HG03108 (cell line): ENCODE measurements around the gene CBFB.
"Not testable (repeated sequence)": the region's sequence is repeated elsewhere in the genome, so short reads cannot be mapped to it uniquely, and the experiment has no call there.

Experiments
- ATAC-seq: cut with Tn5 transposase; IDR thresholded peaks from one replicate; pipeline ENCODE4 v1.9.1; 2021; ENCODE audit warnings: moderate library complexity; ENCODE audit not compliant: unreplicated experiment

The CBFB gene

DNA sequence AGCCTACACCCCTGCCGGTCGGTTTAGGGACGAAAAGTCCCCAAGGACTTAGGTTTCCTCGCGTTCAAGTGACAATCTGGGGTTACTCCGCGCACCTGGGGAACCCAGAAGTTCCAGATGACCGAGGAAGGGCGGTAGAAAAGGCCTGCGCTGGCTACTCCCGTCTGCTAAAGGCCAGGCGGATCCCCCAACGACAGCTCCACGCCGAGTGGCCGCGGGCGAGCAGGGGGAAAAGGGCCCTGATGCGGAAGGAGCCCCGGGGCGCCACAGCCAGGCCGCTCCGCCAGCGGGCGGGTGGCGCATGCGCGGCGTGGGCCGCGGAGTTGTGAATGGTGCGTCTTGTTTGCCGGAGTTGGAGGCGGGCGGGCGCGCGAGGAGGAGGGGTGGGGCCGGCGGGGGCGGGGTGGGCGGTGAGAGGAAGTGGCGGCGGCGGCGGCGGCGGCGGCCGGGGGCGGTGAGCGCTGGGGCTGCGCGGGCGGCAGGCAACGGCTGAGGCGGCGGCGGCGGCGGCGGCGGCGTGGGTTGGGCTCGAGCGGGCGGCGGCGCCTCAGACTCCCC is at the start of gene CBFB:
CBFB (plus strand) TSS at position 454 of the 558 bp plus-strand sequence. CDS start 259 bp downstream, outside the sequence.
- ATAC-seq = peak; percentile 63

DNA sequence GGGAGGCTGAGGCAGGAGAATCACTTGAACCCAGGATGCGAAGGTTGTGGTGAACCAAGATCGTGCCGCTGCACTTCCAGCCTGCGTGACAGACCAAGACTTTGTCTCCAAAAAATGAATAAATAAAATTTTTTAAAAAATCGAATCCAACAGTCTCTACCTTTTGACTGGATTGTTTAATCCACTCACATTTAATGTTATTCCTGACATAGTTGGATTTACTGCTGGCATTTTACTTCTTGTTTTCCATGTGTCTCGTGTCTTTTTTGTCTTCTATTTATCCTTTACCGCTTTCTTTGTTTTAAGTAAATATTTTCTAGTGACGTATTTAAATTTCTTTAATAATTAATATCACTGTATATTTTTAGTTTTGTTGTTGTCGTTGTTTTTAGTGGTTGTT is 45.9 kb upstream of the CBFB start:
- no peak for ATAC-seq

DNA sequence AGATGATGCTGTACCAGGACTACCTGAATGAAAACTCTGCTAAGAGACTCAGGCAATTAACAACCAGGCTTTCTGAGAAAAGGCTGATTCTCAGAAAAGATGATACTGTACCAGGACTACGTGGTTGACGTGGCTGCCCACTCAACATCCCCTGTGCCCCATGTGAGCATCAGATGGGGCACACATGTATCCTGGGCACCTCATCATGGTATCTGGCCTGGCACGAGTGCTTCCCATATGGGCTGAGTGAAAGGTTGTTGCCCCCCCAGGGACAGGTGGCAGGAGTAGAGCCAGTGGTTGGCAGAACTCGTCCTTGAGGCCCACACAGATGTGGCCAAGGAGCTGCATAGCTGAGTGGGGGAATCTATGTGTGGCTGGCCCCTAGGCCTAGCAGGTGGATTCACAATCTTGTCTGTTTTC is 44.0 kb upstream of the CBFB start:
- ATAC-seq = no peak

DNA sequence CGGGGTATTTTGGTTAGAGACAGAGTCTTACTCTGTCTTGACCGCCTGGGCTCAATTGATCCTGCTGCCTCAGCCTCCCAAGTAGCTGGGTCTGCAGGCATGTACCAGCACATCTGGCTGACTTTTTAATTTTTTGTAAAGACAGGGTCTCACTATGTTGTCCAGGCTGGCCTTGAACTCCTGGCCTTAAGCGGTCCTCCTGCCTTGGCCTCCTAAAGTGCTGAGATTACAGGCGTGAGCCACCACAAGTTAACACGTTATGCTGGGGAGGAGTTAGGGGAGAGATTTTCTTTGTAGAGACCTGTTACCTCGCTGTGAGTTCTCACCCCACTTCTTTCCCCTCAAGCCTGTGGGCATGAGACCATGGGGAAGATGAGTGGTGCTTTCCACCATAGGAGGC is 42.4 kb upstream of the CBFB start:
- no peak for ATAC-seq

DNA sequence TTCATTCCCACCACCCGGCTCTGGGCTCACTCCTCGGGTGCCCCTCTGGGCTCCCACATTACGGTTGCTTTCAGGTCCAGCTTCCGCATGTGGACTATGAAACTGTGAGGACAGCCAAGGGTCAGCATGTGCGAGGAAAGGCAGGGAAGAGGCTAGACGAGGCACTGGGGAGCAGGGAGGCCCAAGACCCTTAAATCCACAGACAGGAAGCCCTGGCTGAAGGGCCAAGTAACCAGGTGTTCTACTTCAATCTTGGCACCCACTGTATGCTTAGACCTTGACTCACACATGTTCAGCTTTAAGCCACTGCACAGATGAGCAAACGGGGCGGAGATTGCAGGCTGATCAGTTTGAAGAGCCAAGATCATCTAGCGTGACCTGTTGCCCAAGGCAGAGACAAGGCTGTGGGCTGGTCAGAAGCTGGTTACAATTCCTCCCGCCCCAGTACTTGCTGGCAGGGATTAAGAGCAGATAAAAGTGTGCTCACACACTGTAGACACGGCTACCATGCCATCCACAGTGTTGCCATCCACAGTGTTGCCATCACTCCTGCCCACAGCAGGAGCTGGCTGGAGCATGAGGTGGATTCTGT is 40.7 kb upstream of the CBFB start, which contains the start of gene CES4A:
CES4A (plus strand) TSS at position 393 of the 592 bp plus-strand sequence; CDS start at position 577, 184 bp downstream.
- no peak for ATAC-seq

DNA sequence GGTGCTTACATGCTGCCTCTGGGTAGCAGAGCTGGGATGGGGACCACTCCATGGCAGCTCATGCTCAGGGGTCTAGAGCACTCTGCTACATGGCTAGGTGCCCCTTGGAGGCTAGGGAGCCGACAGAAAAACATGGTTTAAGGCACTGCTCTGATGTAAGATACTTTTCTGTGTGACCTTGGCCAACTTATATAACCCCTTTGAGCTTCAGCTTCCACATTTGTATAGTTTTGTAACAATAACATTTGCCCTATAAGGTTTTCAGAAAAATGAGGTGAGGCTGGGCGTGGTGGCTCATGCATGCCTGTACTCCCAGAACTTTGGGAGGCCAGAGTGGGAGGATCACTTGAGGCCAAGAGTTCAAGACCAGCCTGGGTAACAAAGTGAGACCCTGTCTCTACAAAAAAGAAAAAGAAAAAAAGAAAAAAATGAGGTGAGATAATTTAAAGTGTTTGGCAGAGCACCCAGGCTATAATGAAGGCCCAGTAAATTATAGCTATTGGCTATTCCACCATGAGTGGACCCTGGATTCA is 37.3 kb upstream of the CBFB start:
- no peak for ATAC-seq

DNA sequence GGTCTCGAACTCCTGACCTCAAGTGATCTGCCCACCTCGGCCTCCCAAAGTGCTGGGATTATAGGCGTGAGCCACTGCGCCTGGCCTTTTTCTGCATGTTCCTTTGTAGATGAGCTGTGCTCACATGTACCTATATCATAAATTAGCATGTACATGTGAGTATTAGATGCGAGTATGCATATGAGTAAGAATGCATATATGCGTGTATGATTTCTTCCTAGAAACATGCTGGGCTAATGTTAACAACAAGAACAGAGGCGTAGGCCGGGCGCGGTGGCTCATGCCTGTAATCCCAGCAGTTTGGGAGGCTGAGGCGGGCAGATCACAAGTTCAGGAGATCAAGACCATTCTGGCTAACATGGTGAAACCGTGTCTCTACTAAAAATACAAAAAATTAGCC is 35.4 kb upstream of the CBFB start:
- ATAC-seq = not testable (repeated sequence)

DNA sequence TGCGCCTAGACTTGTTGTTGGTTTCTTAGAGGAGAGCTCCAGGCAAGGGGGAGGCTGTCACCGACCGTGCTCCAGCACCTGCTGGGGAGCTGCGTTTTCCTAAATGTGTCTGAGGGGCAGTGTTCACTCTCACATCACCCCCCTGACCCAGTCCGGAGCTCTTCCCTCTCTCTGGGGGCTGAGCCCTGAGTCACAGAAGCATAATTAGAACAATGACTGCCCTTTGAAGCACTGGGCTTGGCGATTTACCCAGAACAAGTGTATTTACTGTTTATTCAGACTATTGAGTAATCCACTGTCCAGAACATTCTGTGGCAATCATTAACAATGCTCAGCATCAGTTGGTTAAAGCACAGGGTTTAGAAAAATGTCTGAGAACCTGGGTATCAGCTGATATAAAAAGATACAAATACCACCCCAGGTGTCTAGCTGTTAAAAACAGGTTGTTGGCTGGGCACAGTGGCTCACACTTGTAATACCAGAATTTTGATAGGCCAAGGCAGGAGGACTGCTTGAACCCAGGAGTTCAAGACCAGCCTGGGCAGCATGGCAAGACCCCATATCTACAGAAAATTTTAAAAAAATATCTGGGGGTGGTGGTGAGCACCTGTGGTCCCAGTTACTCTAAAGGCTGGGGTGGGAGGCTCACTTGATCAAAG is 32.5 kb upstream of the CBFB start:
- no peak for ATAC-seq

DNA sequence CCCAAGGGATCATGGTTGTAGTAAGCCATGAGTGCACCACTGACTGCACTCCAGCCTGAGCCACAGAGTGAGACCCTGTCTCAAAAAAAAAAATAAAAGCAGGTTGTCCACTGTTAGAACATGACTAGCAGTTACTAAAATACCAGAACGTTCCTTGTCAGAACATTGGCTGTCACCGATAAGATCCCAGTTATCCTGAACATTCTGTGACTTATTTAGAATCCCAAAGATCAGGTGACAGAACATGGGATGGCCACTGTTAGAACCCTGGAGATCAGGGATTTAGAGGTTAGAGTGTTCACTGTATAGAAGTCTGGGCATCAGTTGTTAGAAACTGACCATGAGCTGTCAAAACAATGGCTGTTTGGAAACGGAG is 32.0 kb upstream of the CBFB start:
- no peak for ATAC-seq

DNA sequence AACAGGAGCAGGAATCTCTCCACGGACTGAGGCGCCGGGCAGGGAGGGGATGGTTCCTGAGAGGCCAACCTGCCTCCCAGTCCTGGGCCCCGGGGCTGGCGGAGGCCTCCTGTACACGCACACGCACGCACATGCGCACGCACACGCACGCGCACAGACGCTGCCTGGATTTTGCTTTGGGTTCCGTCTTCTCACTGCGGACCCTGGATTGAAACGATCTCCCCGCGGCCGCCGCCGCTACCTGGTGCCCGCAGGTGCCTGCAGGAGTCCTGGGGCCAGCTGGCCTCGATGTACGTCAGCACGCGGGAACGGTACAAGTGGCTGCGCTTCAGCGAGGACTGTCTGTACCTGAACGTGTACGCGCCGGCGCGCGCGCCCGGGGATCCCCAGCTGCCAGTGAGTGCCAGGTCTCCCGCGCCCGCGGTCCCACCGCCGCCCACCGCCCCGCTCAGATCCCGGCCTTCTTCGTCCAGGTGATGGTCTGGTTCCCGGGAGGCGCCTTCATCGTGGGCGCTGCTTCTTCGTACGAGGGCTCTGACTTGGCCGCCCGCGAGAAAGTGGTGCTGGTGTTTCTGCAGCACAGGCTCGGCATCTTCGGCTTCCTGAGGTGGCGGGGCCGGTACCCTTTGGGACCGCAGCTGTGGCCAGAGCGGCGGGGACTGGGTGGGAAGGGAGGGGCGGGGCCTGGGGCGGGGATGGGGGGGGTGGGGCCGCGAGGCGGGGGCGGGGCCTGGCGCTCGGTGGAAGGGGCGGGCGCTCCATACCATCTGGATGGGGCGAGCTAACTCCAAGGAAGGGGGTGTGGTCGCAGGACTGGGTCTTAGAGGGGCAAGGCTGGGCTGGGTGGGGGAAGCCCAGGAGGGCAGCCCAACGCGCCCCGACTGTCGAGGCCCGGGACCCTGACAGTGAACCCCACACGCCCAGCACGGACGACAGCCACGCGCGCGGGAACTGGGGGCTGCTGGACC is 28.3 kb upstream of the CBFB start:
- ATAC-seq = no peak

DNA sequence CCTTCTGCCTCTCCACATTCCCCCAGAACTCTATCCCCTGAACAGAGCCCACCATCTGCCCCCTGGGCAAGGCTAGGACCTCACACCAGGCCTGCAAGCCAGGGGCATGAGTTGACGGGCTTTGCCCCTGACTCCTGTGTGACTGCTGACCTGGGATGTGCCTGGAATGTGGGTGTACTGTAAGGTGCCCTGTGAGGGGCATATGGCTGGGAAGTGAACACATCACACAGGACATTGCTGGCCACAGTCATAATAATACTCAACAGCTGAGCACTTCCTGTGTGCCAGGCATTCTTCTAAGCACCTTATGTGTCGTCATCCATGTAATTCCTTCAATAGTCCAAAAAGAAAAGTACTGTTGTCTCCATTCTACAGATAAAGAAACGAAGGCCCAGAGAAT is 27.2 kb upstream of the CBFB start:
- no peak for ATAC-seq

DNA sequence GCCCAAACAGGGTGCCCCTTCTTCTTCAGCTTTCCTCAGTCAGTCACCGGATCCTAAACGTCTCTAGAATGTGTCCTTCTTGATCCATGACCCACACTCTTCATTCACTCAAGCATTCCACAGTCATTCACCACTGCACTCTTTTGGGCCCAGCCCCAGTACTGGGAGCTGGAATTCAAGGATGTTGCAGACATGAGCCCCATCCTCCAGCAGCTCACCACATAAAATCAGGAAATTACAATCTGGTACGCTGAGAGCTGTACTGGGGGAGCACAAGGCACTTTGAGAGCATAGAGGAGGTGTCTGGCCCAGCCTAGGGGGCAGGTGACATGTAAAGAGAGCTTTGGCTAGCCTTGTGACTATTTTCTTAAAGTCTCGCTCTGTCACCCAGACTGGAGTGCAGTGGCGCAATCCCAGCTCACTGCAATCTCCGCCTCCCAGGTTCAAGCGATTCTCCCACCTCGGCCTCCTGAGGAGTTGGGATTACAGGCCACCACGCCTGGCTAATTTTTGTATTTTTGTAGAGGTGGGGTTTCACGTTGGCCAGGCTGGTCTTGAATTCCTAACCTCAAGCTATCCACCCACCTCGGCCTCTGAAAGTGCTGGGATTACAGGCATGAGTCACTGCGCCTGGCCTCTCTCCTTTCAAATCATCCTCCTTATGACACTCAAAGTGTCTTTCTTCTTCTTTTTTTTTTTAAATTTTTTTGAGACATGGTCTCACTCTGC is 21.9 kb upstream of the CBFB start:
- no peak for ATAC-seq

DNA sequence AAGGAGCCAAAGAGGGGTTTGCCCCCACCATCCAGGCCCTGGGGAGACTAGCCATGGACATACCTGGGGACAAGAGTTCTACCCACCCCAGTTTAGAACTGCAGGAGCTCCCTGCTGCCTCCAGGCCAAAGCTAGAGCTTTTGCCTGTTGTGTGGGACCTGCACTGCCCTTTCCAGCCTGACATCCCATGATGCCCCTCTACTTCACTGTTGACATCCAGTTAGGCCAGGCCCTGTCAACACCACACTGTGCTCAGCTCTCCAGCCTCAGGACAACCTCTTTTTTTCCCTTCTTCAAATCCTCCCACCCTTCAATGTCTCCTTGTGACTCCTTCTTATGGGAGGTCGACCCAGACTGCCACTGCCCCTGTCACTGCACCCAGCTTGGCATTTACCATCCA is 19.8 kb upstream of the CBFB start:
- no peak for ATAC-seq

DNA sequence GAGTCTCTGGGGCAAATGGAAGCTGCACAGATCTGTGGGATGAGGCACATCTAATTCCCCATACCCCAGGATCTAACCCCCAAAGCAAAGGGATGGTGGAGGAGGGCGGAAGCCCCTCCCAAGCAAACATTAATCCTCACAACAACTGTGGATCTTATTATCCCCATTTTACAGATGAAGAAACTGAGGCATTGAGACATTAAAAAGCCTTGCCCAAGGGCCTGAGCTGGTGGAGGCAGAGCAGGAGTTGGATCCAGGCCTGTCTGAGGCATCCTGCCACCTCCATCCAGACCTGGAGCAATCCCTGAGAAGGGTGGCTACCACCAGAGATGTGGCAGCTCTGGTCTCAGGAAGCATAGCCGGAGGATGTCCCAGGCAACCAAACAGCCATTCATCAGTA is 17.7 kb upstream of the CBFB start:
- no peak for ATAC-seq

DNA sequence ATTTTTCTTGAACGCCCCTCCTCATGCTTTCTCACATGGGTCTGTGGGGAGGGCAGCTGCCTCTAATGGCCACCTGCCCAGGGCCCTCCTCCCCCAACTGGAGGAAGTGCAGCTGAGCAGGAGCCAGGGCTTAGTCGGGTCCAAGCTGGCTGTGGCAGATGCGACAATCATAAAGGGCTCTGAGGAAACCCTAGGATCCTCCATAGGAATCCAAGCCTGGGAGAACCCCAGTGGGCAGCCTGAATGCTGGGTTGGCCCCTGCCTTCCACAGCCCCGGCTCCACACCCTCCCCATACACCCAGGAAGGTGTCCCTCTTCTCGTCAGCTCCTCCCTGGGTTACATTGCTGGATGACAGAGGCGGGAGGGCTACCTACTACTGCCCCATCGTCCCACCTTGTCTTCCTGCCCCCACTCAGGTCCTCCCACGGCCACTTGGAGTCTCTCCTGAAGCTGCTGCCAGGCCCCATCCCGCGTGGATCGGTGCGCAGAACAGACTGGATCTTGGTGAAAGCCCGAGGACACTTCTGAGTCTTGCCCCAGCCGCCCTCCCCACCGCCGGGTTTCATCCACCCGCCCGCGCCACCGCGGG is 15.6 kb upstream of the CBFB start:
- no peak for ATAC-seq

DNA sequence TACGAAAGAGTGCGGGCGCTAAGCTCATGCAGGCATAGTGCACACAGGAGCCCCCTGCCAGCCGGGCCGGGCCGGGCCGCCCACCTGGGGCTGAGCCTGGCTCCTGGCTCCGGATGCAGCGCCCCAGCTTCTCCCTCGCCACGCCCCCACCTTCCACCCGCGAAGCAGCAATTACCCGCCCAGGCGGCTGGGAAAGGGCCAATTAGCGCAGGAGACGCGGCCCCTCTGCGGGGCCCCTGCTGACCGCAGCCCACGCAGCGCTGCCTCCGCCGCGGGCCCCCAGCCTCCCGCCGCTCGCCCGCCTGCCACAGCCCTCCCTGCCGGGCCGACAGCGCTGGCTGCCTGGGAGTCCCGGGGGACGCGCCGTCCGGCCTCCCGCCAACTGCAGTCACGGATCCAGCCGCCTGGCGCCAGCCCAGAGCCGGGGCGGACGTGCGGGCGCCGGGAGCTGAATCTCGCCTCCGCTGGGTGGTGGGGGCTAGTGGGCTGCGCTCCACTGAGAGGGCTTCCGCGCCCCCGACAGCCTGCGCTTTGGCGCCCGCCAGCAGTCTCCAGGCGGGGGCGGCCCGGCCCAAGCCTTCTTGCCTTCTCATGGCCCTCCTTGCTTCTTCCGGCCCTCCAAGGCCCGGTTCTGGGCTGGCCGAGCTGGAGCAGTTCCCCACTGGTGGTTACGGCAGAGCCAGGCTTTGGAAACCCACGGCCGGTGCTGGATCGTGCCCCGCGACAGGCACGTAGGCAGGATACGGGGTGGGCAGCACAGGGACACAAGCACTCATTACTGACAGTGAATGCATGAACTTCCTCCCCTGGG is 14.9 kb upstream of the CBFB start:
- peak; percentile 46 for ATAC-seq

DNA sequence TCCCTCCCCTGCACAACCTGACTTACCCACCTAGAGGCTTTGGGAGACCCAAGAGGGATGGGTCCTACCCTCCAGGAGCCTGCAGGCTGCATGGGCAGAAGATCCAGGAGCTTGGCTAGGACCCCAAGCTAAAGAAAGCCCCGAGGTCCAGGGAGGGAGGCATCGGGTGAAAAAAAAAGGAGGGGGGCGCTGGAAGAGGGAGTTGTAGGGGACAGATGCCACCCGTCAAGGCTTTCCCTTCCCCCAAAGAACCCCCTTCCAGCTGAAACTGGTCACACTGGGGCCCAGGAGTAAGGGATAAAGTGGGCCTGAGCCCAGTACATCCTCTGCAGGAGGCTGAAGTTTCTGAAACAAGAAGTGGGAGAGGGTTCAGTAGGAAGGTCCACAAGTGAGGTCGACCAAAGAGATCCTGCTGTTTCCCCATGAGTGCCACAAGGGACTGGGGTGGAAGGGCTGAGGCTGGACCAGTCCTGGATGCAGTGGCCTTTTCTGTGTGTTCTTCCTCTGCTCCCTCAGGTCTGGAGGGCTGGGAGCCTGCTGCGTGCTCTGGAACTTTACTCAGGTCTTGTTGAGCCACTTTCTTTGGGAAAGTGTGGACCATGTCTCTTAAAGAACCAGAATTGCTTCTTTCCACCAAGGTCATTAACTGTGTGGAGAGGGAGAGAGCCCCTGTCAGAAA is 14.2 kb upstream of the CBFB start:
- no peak for ATAC-seq

DNA sequence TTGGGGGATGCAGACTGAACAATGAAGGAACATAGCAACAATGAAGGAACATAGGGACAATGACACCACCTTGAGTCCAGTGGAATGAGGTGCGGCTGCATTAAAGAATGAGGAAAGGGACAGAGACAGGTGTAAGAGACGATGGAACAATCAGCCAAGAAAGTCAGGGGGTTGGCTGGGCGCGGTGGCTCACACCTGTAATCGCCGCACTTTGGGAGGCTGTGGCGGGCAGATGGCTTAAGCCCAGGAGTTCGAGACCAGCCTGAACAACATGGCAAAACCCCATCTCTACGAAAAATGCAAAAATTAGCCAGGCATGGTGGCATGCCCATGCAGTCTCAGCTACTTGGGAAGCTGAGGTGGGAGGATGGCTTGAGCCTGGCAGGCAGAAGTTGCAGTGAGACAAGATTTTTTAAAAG is 13.6 kb upstream of the CBFB start:
- no peak for ATAC-seq

DNA sequence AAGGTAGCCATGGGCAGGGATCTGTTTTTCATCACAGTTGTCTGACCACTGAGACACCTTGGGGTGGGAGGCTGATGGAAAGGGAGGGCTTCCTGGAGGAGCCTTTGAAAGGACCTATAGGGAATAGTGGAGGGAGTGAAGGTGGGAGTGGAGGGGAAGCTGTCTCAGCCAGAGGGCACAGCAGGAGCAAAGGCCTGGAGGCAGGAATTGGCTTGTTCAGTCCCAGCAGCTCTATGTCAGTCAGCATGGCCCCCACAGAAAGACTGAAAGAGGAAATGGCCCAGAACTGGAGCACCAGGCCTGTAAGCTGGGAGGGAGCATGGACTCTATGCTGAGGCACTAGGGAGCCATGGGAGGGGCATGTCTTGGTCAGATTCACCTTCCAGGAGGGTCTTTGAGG is 12.8 kb upstream of the CBFB start:
- ATAC-seq = no peak
